ENCODE results near the gene NUTM1. TPM values are rescaled to one million over a fixed set of nuclear protein-coding genes. Genes with fewer than 3 reads are reported as not detected.
"Not testable (repeated sequence)": the region's sequence is repeated elsewhere in the genome, so short reads cannot be mapped to it uniquely, and the experiment has no call there.

NUTM1 gene
- polyA plus RNA-seq, 3 donors: not detected

- H3K27ac ChIP-seq (ENCODE audit: low read depth, low read length): no peak overlapping the region
- WGBS, 3 donors: 76 to 82% (median 80%) methylated on average over 3 of the region's 3 CpGs
These were observed 16.3 kb downstream of the NUTM1 start for GRCh38 chr15:34359416-34359815.

GRCh38 chr15:34360298-34360697 lies 17.2 kb downstream of the NUTM1 start:
- no peak overlapping the region for H3K27ac ChIP-seq (ENCODE audit: low read depth, low read length)
- WGBS, 3 donors: 81 to 100% (median 93%) methylated on average over 1 of the region's 1 CpG

GRCh38 chr15:34361278-34361677 lies 18.2 kb downstream of the NUTM1 start:
- 85 to 95% (median 92%) methylated on average over 7 of the region's 7 CpGs for WGBS, 3 donors
- no peak overlapping the region for H3K27ac ChIP-seq (ENCODE audit: low read depth, low read length)

- H3K27ac ChIP-seq (ENCODE audit: low read depth, low read length): no peak overlapping the region
- WGBS, 3 donors: 78 to 89% (median 81%) methylated on average over 10 of the region's 10 CpGs
These were observed 19.1 kb downstream of the NUTM1 start for GRCh38 chr15:34362047-34362773.

- 94 to 96% (median 95%) methylated on average over 8 of the region's 8 CpGs for WGBS, 3 donors
- no peak overlapping the region for H3K27ac ChIP-seq (ENCODE audit: low read depth, low read length)
These were observed 20.9 kb downstream of the NUTM1 start for GRCh38 chr15:34364041-34364440.

- WGBS, 3 donors: 76 to 87% (median 81%) methylated on average over 16 of the region's 16 CpGs
- H3K27ac ChIP-seq (ENCODE audit: low read depth, low read length): no peak overlapping the region
These were observed 22.1 kb downstream of the NUTM1 start for GRCh38 chr15:34365091-34365825.

- 34 to 41% (median 34%) methylated on average over 5 of the region's 5 CpGs for WGBS, 3 donors
- no peak overlapping the region for H3K27ac ChIP-seq (ENCODE audit: low read depth, low read length)
These were observed 22.7 kb downstream of the NUTM1 start for GRCh38 chr15:34365836-34366235.

- 0 to 1% (median 1%) methylated on average over 34 to 37 of the region's 37 CpGs for WGBS, 3 donors
- H3K27ac ChIP-seq (ENCODE audit: low read depth, low read length): no peak overlapping the region
These were observed 23.4 kb downstream of the NUTM1 start for GRCh38 chr15:34366271-34367065.

GRCh38 chr15:34367101-34368081 lies 24.3 kb downstream of the NUTM1 start, which contains the start of gene LPCAT4:
Gene LPCAT4 (minus strand): TSS chr15:34367196. CDS start chr15:34367100, 96 bp downstream.
- WGBS, 3 donors: 0 to 1% (median 0%) methylated on average over 58 to 80 of the region's 80 CpGs
- peak within 1 kb of the TSS; percentile 56 for H3K27ac ChIP-seq (ENCODE audit: low read depth, low read length)

- WGBS, 3 donors: 61 to 63% (median 62%) methylated on average over 2 of the region's 2 CpGs
- H3K27ac ChIP-seq (ENCODE audit: low read depth, low read length): no peak overlapping the region
These were observed 27.0 kb downstream of the NUTM1 start for GRCh38 chr15:34370129-34370528.

GRCh38 chr15:34370643-34371042 lies 27.5 kb downstream of the NUTM1 start:
- no peak overlapping the region for H3K27ac ChIP-seq (ENCODE audit: low read depth, low read length)
- 42 to 51% (median 42%) methylated on average over 2 of the region's 2 CpGs for WGBS, 3 donors

- 67 to 98% (median 86%) methylated on average over 8 of the region's 8 CpGs for WGBS, 3 donors
- no peak overlapping the region for H3K27ac ChIP-seq (ENCODE audit: low read depth, low read length)
These were observed 30.8 kb downstream of the NUTM1 start for GRCh38 chr15:34373951-34374350.

- 47 to 95% (median 69%) methylated on average over 2 of the region's 2 CpGs for WGBS, 3 donors
These were observed 31.7 kb downstream of the NUTM1 start for GRCh38 chr15:34374816-34375215.

GRCh38 chr15:34375541-34375940 lies 32.4 kb downstream of the NUTM1 start:
- 92 to 97% (median 95%) methylated on average over 2 of the region's 2 CpGs for WGBS, 3 donors

More at GRCh38 chr15:34374816-34375215, 31.7 kb downstream of the NUTM1 start:
- no peak overlapping the region for H3K27ac ChIP-seq (ENCODE audit: low read depth, low read length)

GRCh38 chr15:34376856-34377255 lies 33.7 kb downstream of the NUTM1 start:
- WGBS, 3 donors: 95 to 100% (median 96%) methylated on average over 2 of the region's 2 CpGs
- no peak overlapping the region for H3K27ac ChIP-seq (ENCODE audit: low read depth, low read length)

More at GRCh38 chr15:34375541-34375940, 32.4 kb downstream of the NUTM1 start:
- not testable (repeated sequence) for H3K27ac ChIP-seq (ENCODE audit: low read depth, low read length)

- WGBS, 3 donors: 67 to 94% (median 88%) methylated on average over 4 of the region's 4 CpGs
- not testable (repeated sequence) for H3K27ac ChIP-seq (ENCODE audit: low read depth, low read length)
These were observed 37.4 kb downstream of the NUTM1 start for GRCh38 chr15:34380491-34380890.

- not testable (repeated sequence) for H3K27ac ChIP-seq (ENCODE audit: low read depth, low read length)
- WGBS, 3 donors: no CpG with 5 or more reads among the region's 19 CpGs
These were observed 38.9 kb downstream of the NUTM1 start for GRCh38 chr15:34381829-34382521.

All from adipose tissue (tissue), 3 donors.